ENCODE measurements around the gene OSBP2.

The OSBP2 gene

DNA sequence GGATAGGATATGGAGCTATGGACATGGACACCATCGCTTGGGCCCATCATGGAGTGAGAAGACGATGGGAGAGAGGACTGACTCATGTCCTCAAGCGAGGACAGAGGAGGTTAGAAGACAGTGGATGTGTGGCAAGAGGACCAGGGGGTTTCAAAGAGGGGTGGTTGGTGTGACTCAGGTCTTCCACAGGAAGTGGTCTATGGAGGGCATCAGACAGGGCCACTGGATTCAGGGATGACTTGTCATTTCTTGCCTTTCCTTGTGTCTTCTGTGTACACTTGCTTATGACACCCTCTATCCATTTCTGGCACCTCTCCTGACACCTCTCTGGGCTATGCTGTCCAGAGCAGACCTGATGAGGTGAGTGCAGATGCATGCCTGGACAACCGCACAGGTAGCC is 115.4 kb downstream of the OSBP2 start:
- DNase-seq (ENCODE audit: low read depth): no peak

- DNase-seq (ENCODE audit: low read depth): no peak
Measured at GRCh38 chr22:30813936-30814335, 119.3 kb downstream of the OSBP2 start.

GRCh38 chr22:30816413-30816812 is 121.7 kb downstream of the OSBP2 start:
- DNase-seq (ENCODE audit: low read depth): no peak

DNA sequence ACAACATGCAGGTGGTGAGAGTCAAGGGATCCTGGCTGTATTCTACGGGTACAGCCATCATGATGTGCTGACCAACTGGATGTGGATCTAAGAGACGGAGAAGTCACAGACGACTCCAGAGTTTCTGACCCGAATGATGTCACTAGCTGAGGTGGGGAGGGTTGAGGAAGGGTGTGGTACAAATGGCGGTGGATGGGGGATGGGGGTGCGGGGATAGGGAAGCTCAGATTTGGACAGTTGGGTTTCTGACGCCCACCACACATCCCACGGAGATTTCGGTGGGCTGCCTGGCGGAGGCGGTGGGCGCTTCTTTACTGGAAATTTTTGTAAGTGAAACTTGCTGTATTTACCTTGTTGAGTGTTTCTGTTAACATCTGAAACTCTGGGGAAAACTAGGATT is 126.7 kb downstream of the OSBP2 start:
- DNase-seq (ENCODE audit: low read depth): no peak

- DNase-seq (ENCODE audit: low read depth): no peak
Measured at GRCh38 chr22:30821863-30822215, 127.2 kb downstream of the OSBP2 start.

DNA sequence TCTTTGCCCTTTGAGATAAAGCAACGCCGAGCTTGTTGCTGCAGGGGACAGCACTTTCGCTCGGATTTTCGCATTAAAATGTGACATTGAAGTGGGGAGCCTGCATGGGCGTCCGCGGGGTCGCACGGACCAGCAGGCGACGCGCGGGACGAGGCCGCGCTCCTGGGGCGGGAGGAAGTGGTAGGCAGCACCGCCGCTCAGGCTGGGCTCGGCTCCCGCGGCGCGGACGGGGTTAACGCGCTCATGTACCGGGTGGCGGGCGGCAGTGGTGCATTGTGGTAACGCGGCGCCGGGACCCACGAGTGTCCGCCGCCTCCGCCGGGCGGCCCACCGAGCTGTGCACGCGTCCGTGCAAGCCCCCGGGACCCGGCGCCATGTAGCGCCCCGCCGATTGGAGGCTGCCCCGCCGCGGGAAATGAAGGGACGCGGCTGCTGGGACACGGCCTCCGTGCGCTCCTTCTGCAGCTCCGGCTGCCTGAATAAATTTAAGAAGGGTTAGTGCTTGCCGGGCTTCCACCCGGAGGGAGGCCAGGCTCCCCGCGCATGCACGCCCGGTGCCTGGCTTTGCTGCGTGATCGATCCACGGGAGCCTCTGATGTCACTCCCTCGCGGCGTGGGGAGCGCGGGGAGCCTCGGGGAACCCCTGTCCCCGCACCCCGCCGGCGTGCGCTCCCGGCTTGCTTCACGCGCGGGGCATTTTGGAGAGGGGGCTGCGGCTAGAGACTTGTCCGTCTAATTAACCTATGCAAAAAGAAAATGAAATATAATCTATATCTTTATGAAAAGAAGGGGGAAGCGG is 127.7 kb downstream of the OSBP2 start:
- no peak for DNase-seq (ENCODE audit: low read depth)

DNA sequence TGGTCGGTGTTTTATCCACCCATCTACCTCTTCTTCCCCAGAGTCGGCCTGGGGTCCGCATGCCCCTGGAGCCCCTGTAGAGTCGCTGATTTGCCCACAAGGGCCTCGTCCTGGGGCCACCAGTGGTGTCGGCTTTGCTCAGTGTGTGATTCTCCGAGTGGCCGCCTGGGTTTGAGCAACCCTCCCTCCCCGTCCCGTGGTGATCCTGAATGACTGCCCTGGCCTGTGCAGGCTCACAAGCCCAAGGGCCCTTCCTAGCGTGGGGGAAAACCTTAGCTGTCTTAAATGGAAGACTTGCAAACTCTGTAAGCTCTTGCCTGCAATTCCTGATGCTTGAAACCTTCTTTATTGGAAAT is 128.3 kb downstream of the OSBP2 start:
- no peak for DNase-seq (ENCODE audit: low read depth)

GRCh38 chr22:30824096-30824495 is 129.4 kb downstream of the OSBP2 start:
- no peak for DNase-seq (ENCODE audit: low read depth)

GRCh38 chr22:30824711-30825110 is 130.0 kb downstream of the OSBP2 start:
- no peak for DNase-seq (ENCODE audit: low read depth)

- DNase-seq (ENCODE audit: low read depth): no peak
Measured at GRCh38 chr22:30825711-30826505, 131.2 kb downstream of the OSBP2 start.

GRCh38 chr22:30826670-30827355 is 132.1 kb downstream of the OSBP2 start:
- DNase-seq (ENCODE audit: low read depth): no peak

GRCh38 chr22:30827646-30828045 is 133.0 kb downstream of the OSBP2 start:
- no peak for DNase-seq (ENCODE audit: low read depth)

DNA sequence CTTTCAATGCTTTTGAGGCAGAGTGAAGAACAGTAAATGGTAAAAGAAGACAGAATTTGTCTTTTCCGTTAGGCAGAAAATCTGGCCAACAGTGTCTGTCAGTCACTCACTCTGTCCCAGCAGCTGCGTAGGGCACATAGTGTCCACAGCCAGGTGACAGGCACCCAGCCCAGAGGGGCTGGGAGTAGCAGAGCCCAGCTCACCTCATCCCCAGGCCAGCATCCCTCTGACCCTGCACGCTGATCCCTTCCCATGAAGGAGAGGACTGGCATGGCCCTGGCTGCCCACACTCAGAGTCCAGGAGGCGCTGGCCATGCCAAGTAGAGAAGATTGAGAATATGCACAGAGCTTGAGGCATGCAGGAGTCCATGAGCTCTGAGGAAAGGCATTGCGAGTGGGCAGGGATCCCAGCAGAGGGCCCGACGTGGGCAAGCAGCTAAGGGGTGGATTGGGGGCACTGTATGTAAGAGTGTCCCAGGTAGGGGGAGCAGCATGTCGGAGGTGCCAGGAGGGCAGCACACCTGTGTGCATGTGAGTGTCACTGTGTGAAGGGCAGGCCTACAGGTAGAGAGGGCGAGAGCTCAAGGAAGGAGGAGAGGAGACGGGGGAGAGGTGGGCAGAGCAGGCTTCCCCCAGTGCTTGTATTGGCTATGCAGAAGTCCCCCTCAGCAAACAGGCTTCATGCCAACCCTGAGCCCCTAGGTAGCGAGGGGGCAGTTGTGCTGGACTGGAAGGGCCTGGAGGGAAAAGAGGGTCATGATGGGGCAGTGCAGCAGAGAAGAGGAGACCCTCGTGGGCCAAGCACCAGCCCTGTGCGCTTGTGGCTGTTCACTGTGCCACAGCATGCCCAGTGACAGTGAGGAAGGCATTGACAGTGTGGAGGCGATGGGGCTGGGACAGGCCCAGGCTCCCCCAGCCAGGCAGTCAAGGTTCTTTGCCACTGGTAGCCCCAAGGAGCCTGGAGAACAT is 133.8 kb downstream of the OSBP2 start:
- DNase-seq (ENCODE audit: low read depth): no peak

DNA sequence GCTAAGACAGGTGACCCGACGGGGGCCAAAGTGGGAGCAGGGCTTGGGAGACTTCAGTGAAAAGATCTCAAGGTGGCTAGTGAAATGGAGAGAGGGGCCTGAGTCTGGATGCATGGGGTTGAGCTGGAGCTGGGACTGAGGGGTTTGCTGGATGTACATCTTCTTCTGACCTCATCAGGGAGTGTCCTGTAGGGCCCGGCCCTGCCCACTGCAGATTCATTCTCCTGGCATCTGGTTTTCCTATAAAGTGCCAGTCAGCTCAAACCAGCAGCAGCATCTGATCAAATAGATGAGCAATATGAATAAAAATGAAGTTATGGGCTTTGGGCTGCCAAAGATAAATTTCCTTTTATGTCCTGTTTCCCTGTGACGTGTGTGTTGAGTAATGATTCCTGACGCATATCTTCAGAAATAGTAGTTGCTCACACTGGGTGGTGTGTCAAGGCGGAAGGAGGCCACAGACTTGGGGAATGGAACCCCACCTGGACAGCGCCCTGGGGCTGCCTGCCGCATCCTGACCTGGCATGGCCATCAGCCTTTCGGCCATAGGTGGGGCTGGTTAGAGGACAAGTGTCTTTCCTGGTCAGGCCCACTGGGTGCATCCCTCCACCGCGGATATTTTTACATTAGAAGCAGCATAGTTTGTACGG is 135.4 kb downstream of the OSBP2 start:
- DNase-seq (ENCODE audit: low read depth): no peak

- DNase-seq (ENCODE audit: low read depth): no peak
Measured at GRCh38 chr22:30830907-30831306, 136.2 kb downstream of the OSBP2 start.

- no peak for DNase-seq (ENCODE audit: low read depth)
Measured at GRCh38 chr22:30832407-30832987, 137.8 kb downstream of the OSBP2 start.

DNA sequence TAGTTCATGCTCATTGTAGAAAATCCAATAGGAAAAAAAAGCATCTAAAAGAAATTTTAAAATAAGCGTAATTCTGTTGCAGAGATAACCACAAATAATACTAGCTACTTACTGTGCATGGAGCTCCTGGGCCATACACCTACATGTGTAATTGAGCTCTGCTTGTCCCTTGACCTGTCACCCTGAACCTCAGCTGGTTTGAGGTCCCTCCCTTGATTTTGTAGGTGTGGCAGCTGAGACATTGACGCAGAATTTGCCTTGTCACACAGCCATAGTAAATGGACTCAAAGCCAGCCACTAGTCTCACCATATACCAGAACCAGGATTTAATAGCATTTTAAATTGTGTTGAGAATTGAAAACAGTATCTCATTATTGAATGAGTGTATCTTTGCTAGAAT is 138.6 kb downstream of the OSBP2 start:
- no peak for DNase-seq (ENCODE audit: low read depth)

GRCh38 chr22:30837531-30837930 is 142.9 kb downstream of the OSBP2 start:
- no peak for DNase-seq (ENCODE audit: low read depth)

- DNase-seq (ENCODE audit: low read depth): no peak
Measured at GRCh38 chr22:30838111-30838510, 143.4 kb downstream of the OSBP2 start.

GRCh38 chr22:30841273-30841672 is 146.6 kb downstream of the OSBP2 start:
- no peak for DNase-seq (ENCODE audit: low read depth)

GRCh38 chr22:30843245-30843644 is 148.6 kb downstream of the OSBP2 start:
- no peak for DNase-seq (ENCODE audit: low read depth)
